AG09319 (cell line): ENCODE results near the gene UBTF.

Experiments used
- DNase-seq: peaks from one replicate; pipeline ENCODE4 v3.0.0-alpha.2; 2010; ENCODE audit warnings: low read depth; ENCODE audit errors: extremely low read depth
- TF ChIP-seq, protein P1 (sequence below): IDR thresholded peaks from 2 replicates; pipeline ENCODE4 v1.5.1; 2011; ENCODE audit warnings: low read depth, mild to moderate bottlenecking, inconsistent platforms, low read length, moderate library complexity

Gene UBTF

DNA sequence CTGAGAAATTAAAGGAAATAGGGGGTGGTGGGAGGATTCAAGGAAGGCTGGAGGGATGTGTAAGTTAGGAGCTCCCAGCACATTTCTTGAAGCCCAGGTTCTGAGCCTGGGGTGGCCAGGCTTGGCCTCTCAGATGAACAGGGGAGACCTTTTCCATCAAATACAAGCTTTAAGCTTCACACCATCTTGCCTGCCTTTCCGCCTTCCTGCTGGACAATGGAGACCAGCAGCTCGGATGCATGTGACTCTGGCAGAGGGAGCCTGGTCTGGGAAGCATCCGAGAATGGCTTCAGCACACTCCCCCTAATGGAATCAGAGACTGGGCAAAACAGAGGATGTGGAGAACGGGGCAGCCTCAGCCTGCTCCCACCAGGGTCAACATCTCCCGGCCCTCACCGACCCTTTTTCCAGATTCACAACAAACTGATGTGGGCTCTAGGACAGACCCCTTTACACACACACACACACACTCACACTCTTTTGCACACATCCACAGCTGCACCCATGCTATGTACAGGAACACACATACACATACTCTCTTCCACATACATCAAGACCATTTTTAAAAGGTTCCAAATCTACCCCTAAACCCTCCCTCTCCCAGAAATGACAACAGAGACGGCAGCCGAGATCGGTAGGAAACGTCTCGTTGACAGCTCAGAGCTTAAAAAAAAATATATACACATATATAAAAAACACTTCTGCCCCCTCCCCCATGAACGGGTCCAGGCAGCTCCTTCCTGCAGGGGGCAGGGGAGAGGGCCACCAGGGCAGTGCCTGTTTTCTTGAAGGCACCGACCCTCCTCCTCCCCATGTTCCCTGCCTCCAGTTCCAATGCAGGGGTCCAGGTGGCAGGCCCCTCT is 13.3 kb downstream of the UBTF start:
- TF ChIP-seq, protein P1, sequence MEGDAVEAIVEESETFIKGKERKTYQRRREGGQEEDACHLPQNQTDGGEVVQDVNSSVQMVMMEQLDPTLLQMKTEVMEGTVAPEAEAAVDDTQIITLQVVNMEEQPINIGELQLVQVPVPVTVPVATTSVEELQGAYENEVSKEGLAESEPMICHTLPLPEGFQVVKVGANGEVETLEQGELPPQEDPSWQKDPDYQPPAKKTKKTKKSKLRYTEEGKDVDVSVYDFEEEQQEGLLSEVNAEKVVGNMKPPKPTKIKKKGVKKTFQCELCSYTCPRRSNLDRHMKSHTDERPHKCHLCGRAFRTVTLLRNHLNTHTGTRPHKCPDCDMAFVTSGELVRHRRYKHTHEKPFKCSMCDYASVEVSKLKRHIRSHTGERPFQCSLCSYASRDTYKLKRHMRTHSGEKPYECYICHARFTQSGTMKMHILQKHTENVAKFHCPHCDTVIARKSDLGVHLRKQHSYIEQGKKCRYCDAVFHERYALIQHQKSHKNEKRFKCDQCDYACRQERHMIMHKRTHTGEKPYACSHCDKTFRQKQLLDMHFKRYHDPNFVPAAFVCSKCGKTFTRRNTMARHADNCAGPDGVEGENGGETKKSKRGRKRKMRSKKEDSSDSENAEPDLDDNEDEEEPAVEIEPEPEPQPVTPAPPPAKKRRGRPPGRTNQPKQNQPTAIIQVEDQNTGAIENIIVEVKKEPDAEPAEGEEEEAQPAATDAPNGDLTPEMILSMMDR, result peak; percentile 21
- no peak for DNase-seq

DNA sequence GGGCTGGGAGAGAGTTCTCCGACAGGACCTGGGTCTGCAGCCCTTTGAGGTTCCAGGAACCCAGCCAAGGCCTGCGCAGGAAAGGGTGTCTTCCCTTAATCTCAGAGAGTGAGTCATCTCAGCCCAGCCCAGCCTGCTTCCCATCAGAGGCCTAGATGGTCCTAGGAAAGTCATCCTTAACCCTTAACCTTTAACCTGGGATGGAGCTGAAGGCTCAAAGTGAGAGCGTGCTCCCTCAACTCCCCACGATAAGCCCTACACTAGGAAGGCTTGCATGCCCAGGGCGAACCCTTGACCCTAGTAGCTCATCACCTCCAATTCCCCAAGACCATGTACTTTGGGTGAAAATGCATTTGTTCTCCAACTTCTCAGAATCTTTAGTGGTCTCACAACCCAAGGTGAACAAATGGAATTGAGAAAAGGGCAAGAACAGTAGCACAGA is 15.0 kb downstream of the UBTF start:
- TF ChIP-seq, protein P1, result no peak
- DNase-seq, result no peak

DNA sequence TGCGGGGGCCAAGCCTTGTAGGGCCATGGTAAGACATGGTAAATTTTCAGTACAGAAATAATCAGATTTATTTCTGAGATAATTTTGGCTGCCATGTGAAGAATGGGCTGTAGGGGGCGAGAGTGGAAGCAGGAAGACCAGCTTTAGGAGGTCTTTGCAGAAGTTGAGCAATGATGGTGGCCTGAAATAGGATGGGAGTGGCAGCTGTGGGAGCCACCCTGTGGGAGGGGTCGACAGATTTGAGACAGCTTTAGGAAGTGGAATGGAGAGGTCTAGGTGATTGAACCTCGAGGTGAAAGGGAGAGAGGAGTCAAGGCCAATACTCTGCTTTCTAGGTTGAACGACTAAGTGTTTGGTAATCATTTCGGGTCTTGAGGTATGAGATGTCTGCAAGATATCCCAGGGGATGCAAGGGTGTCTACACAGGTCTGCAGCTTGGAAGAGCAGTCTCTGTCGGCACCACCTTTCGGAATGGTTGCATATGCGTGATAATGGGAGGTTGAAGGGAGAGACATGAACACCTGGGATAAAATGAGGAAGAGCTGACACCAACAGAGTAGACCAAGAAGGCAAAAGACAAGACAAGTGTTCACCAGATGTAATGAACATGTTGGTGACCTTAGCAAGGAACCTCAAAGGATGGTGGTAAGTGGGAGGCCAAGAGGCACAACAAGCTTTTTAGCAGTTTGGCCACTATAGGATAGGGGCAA is 15.6 kb downstream of the UBTF start:
- DNase-seq, result no peak
- TF ChIP-seq, protein P1, result peak; percentile 68

DNA sequence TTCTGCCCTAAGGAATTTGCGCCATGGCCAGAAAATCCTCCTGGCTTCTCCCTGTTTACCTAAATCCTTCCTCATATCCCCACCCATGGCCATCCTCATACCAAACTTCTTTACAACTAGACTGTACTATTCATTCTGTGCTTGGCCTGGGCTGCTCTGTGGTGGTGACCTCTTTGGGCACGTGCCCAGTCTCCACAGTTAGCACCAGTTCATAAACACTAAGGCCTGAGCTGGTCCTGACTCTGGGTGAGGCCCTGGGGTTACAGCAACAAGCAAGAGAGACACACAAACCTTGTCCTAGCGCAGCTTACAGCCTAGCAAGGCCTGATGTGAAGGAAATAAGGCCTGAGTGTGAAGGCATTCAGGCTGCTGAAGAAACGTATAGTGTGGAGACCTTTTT is 16.7 kb downstream of the UBTF start:
- TF ChIP-seq, protein P1, result no peak
- no peak for DNase-seq

DNA sequence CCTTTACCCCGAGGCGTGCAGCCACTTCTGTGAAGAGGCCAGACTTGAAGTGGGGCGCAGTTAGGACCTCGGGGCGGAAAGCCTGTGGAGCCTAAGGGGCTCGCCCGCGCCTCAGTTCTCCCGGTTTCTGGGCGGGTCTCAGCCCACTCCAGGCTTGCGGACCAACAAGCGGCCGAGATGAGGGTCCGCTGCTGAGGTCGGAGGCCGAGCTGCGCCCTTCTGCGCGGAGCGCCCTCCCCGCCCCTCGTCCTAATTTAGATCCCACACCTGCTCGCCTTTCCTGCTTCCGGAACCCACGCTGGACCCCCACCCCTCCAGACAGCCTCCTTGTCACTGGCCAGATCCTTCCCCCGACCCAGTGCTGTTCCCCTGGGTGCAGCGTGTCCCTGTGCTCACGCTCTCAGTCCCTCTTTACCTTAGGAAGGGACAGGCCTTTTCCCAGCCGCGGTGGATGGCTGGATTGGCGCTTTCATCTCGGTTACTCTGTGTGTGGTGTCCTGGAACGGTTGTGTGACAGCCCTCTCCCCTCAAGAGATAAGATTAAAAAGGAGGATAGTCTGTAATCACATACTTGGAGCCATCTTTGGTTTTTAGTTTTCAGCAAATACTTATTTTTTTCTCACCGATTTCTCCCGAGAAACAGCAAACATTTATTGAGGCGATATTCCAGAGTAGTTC is 18.9 kb downstream of the UBTF start:
- TF ChIP-seq, protein P1, result no peak
- DNase-seq, result no peak

DNA sequence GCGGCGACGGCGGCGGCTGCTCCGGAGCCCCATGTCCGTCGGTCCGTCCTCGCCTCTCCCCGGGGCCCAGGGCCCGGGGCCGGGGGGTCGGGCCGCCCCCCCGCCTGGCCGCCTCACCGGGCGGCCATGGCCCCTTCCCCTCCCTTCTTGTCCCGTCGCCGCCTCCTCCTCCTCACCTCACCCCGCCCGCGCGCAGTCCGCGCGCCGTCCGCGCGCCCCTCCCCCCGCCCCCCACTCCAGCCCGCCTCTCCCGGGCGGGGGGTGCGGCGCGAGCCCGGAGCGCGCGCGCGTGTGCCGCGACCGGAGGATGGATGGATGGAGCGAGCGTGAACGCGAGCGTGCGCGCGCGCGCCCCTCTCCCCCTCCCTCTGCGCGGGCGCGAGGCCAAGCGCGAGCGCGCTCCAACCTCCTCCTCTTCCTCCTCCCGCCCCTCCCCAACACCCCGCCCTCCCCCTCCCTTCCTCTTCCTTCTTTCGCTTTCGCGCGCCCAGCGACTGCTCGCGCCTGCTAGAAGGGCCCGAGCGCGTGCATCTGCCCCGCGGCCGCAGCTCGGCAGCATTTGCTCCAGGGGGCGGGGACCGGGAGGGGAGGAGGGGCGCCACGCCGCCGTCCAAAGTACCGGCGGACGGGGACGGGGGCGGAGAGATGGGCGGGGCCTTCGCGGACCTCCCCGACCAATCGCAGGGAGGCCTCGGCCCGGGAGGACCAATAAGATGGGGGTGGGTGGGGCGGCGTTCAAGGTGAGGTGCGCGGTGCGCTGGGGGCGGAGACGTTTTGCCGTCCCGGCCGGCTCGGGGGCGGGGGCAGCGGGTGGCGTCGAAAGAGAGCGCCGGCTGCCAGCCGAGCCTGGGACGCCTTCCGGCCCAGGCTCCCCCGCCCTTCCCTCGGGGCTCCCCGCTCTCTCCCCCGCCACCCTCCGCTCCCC is 19.7 kb downstream of the UBTF start, which contains the start of gene ATXN7L3:
Gene ATXN7L3 (minus strand): TSS at position 332 of the 925 bp plus-strand sequence. CDS start 1,814 bp downstream, outside the sequence.
- TF ChIP-seq, protein P1, result no peak
- peak; percentile 97 for DNase-seq
